HUDEP-2 (cell line): ENCODE data around the gene TMEM229A.
"Not testable (repeated sequence)": the region's sequence is repeated elsewhere in the genome, so short reads cannot be mapped to it uniquely, and the experiment has no call there.

Source experiments
- DNase-seq, 76 experiments: peaks; one replicate each; lab custom pipeline; 2025; ENCODE audit not compliant: unreplicated experiment in 76 of 76; lab: John Stamatoyannopoulos, UW

The TMEM229A gene

GRCh38 chr7:124032369-124033094 is at the start of gene TMEM229A:
Gene TMEM229A (minus strand): TSS chr7:124033067. CDS start chr7:124033003, 64 bp downstream.
- no peak for DNase-seq

DNA sequence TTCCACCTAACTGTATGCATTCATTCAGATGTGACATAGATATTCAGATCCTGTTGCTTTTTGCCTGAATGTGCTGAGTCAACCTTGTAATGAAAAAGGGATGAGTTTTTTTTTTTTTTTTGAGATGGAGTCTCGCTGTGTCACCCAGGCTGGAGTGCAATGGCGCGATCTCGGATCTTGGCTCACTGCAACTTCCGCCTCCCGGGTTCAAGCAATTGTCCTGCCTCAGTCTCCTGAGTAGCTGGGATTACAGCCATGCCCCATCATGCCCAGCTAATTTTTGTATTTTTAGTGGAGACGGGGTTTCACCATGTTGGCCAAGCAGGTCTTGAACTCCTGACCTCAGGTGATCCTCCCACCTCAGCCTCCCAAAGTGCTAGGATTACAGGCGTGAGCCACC is 49.4 kb upstream of the TMEM229A start:
- DNase-seq, result not testable (repeated sequence)

DNA sequence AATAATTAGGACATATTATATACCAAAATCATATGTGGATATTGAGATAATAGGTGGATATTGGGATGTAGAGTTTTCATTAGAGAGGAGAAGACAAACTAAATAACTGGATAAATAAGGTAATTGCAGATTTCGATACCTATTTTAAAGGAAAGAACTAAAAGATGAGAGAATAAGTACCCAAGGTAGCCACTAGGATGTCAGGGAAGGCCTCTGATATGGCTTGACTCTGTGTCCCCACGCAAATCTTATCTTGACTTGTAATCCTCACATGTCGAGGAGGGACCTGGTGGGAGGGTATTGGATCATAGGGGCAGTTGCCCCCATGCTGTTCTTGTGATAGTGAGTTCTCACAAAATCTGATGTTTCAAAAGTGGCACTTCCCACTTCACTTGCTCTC is 44.7 kb upstream of the TMEM229A start:
- no peak for DNase-seq

GRCh38 chr7:124076841-124077240 is 44.0 kb upstream of the TMEM229A start:
- DNase-seq, result no peak

- no peak for DNase-seq
Observed at GRCh38 chr7:124074007-124074406, 41.1 kb upstream of the TMEM229A start.

DNA sequence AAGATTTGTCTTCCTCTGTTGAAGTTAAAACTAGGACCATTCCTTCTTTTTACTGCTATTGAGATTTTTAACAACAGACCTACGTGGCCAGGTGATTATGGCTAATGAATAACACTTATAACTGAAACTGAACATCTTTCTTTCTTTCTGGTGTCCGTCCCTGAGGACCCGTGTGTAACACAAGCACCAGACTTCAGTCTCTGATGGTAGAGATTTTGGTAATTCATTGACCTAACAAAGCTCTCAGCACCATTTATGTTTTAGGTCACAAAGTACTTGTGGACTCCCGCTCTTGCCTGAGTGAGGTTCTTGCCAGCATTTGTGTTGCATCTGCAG is 40.4 kb upstream of the TMEM229A start:
- no peak for DNase-seq

- DNase-seq, result no peak
Observed at GRCh38 chr7:124072603-124073309, 39.9 kb upstream of the TMEM229A start.

DNA sequence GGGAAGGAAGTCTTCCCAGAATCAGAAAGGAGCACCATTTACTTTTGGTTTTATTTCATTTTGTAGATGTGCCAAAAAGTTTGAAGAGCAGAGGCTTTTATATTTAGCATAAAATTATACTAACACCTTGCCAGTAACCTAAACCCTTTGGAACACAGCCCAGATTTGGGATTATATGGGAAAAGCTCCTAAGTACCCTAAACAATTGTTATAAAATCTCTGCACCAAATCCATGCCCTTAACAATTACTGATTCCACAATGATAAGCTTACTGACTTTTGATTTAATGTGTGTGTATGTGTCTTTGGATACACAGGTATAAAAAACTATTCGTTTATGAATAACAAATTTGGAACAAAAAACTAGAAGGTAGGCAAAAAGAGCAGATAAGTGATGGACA is 39.0 kb upstream of the TMEM229A start:
- DNase-seq, result no peak

- no peak for DNase-seq
Observed at GRCh38 chr7:124062171-124062570, 29.3 kb upstream of the TMEM229A start.

DNA sequence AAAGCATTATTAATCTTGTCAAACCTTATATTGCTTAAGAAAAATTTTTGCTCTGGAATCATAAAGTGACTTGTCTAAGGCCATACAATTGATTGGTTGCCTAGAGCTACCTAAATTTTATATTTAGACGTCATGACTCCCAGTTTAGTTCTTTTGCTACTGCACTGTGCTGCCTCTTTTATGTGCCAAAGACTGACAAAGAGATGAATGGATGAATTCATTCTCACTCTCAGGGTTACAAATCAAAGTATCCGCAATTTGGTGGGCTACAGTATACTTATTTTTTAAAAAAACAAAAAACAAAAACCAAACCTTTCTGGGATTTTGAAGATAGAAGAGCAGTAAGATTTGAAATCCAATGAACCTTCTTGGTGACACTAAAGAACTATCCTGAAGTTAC is 27.7 kb upstream of the TMEM229A start:
- DNase-seq, result no peak

DNA sequence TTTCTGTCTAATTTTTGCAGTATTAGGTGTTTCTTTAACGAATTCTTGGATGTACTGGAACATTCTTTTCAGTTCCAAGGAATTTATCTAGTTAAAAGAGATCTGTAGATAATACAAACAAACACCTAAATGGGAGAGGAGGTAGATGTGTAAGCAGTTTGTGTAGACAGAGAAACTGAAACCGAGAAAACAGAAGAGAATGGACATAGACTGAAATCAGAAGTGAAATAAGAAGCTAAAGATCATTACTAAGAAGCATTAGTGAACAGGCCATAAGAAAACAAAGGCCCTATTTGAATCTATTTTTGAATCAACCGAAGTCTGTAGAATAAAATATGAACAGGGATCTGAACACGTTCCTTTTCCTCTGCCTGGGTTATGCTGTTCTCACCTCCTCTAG is 26.5 kb upstream of the TMEM229A start:
- no peak for DNase-seq

DNA sequence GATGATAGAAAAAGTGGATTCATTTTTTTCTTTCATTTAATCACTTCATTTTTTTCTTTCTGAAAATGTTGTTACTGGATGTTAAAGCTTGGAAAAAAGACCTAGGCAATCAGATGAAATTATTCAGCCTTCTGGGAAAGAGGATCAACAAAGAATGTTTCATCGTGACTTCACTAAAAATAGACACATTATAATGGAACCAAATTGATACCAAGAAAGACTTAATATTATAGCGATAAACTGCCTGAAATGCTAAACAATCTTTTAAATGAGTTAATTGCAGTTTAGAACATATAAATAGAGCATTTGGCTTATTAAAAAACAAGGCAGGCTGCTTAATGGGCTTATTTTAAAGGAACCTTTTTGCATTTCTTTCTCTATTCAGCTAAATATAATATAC is 25.6 kb upstream of the TMEM229A start:
- DNase-seq, result no peak

GRCh38 chr7:124057872-124058271 is 25.0 kb upstream of the TMEM229A start:
- DNase-seq, result no peak

DNA sequence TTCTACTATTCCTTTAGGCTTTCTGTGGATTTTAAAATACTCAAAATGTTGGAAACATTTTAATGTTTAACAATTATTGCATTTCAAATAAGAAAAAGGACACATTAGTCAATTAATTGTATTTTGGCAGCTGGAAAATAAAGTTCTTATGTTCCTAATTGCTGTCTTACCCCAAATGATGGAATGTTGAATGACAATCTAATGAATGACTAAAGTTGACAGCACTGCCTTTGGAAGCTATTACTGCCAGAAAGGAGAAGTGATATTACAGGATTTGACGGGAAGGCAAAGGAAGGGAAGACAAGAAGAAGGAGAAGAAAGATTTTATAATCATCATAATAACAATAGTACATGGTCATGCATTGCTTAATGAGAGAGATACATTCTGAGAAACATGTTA is 23.4 kb upstream of the TMEM229A start:
- no peak for DNase-seq

GRCh38 chr7:124051681-124052377 is 19.0 kb upstream of the TMEM229A start:
- DNase-seq, result no peak

DNA sequence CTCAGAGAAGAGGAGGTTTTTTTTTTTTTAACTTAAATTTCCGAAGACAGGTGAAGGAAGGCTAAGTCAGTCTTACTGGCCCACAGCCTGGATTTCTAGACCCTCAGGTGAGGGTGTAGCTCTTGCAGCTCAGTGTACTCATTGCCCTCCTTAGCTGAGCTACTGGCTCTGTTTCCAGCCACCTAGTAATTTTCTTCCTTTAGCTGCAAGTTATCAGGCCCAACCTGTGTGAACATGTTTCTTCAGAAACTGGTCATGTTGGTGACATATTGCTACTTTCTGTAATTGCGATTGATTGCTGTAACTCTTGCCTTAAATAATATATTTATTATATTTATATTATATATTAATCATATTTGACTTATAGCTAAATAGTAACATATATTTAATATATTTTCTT is 10.0 kb upstream of the TMEM229A start:
- no peak for DNase-seq

- DNase-seq, result no peak
Observed at GRCh38 chr7:124041439-124041838, 8.6 kb upstream of the TMEM229A start.

DNA sequence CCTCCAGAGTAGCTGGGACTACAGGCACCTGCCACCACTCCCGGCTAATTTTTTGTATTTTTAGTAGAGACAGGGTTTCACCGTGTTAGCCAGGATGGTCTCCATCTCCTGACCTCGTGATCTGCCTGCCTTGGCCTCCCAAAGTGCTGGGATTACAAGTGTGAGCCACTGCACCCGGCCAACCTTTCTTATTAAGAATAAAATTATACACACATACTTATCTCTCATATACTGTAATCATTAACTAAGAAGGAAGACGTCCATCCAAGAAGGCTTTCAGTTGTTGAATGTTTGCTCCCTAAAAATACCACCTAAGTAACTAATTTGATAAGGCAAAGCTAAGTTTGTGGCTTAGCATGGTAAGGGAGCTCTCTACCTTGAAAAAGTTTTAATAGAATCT is 5.0 kb upstream of the TMEM229A start:
- not testable (repeated sequence) for DNase-seq

DNA sequence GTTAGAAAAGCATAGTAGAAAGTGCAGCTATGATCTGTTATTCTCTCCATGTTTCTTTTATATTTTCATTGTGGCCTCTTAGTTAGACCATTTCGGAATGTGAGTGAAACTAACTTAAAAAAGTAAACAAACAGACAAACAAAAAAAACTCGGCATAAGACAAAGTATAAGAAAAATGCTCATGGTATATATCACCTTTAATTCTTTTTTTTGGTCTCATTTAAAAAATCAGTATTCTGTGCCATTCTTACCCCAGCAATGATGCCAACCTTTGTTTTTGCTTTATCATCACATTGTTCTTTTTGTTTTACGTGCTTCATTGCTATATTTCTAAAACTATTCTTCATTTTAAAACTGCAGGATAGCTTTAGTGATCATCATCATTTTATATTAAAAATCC is 2.8 kb upstream of the TMEM229A start:
- no peak for DNase-seq

DNA sequence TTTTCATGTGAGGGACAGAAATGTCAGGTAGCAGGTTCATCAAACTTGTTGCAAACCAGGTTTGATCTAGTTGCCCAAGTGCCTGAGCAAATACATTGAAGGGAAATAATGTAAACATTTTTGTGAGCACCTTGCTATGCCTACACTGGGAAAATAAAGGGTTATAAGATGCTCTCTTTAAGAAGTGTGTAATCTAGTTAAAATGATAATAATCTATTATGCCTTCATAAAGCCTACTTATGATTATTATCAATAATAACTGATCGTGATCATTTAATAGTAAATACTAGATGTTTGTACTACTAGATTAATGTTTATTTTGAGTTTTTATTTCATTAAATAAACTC is 1.9 kb upstream of the TMEM229A start:
- no peak for DNase-seq

GRCh38 chr7:124033807-124034753 is 1.2 kb upstream of the TMEM229A start:
- DNase-seq, result no peak
